WTC11 (cell line): ENCODE measurements around the gene KLF1. TPM values are rescaled to one million over a fixed set of nuclear protein-coding genes. Genes with fewer than 3 reads are reported as not detected.

Experiments used
- ATAC-seq: fragments of 200-7000 bp; cut with Tn5 transposase; 2 replicates; pipeline ENCODE4 v1.10.0; 2021; ENCODE audit warnings: mild to moderate bottlenecking, moderate library complexity
- CTCF ChIA-PET: fragments of 300-600 bp; sonication (Branson Sonifier 250); formaldehyde crosslinking; loops from one replicate; lab custom pipeline; 2021; ENCODE audit warnings: antibody characterized with exemption; lab: Charles Lee
- POLR2A ChIA-PET: fragments of 350-600 bp; sonication (Branson Sonifier 250); formaldehyde crosslinking; loops from one replicate; lab custom pipeline; 2021; ENCODE audit warnings: antibody characterized with exemption; lab: Charles Lee
- DNase-seq: peaks from one replicate; pipeline ENCODE4 v3.0.0; 2021; ENCODE audit warnings: low spot score
- H3K27ac Mint-ChIP-seq: 2 replicates; pipeline ENCODE4 v1.8.0; 2021; ENCODE audit warnings: mixed read lengths
- H3K27me3 Mint-ChIP-seq: 2 replicates; pipeline ENCODE4 v1.8.0; 2021; ENCODE audit warnings: low read depth, mild to moderate bottlenecking, moderate library complexity, mixed read lengths
- H3K36me3 Mint-ChIP-seq: 2 replicates; pipeline ENCODE4 v1.8.0; 2021; ENCODE audit warnings: mixed read lengths
- H3K4me1 Mint-ChIP-seq: 2 replicates; pipeline ENCODE4 v1.8.0; 2022; ENCODE audit warnings: mixed read lengths
- H3K4me3 Mint-ChIP-seq: 2 replicates; pipeline ENCODE4 v1.8.0; 2021; ENCODE audit warnings: mild to moderate bottlenecking, moderate library complexity, mixed read lengths
- H3K9me3 Mint-ChIP-seq: 2 replicates; pipeline ENCODE4 v1.8.0; 2021; ENCODE audit warnings: mixed read lengths
- ATF3 ChIP-seq: sonication (generic); formaldehyde crosslinking; conservative IDR thresholded peaks from 2 replicates; pipeline ENCODE4 v1.8.1; 2022; ENCODE audit warnings: mild to moderate bottlenecking, missing genetic modification reagents
- ATF6 ChIP-seq: sonication (generic); formaldehyde crosslinking; IDR thresholded peaks from 2 replicates; pipeline ENCODE4 v1.8.1; 2023; ENCODE audit warnings: mild to moderate bottlenecking, missing genetic modification reagents
- CBFB ChIP-seq: sonication (generic); formaldehyde crosslinking; IDR thresholded peaks from 2 replicates; pipeline ENCODE4 v1.8.1; 2022; ENCODE audit warnings: mild to moderate bottlenecking, low read depth, missing genetic modification reagents
- CREB1 ChIP-seq: sonication (generic); formaldehyde crosslinking; IDR thresholded peaks from 2 replicates; pipeline ENCODE4 v1.8.0; 2023; ENCODE audit warnings: mild to moderate bottlenecking, missing genetic modification reagents
- CREM ChIP-seq: sonication (generic); formaldehyde crosslinking; IDR thresholded peaks from 2 replicates; pipeline ENCODE4 v1.8.1; 2022; ENCODE audit warnings: mild to moderate bottlenecking, missing genetic modification reagents, moderate library complexity
- E2F4 ChIP-seq: sonication (generic); formaldehyde crosslinking; IDR thresholded peaks from 2 replicates; pipeline ENCODE4 v1.8.1; 2022; ENCODE audit warnings: low read depth, mild to moderate bottlenecking, moderate library complexity, missing genetic modification reagents, borderline replicate concordance
- E2F5 ChIP-seq: sonication (generic); formaldehyde crosslinking; IDR thresholded peaks from 2 replicates; pipeline ENCODE4 v1.8.1; 2022; ENCODE audit warnings: mild to moderate bottlenecking, moderate library complexity, missing genetic modification reagents
- EMX1 ChIP-seq: fragments of 250-450 bp; sonication (Bioruptor Pico); IDR thresholded peaks from 2 replicates; pipeline ENCODE4 v1.8.0; 2021; ENCODE audit warnings: mild to moderate bottlenecking
- ETV6 ChIP-seq: sonication (generic); formaldehyde crosslinking; IDR thresholded peaks from 2 replicates; pipeline ENCODE4 v1.8.1; 2022; ENCODE audit warnings: mild to moderate bottlenecking, missing genetic modification reagents
- KAT7 ChIP-seq: sonication (generic); formaldehyde crosslinking; IDR thresholded peaks from 2 replicates; pipeline ENCODE4 v1.8.1; 2023; ENCODE audit warnings: missing genetic modification reagents, mild to moderate bottlenecking, borderline replicate concordance
- MXD4 ChIP-seq: fragments of 250-450 bp; sonication (Bioruptor Pico); IDR thresholded peaks from 2 replicates; pipeline ENCODE4 v1.8.0; 2021; ENCODE audit warnings: mild to moderate bottlenecking, moderate library complexity, borderline replicate concordance
- PRRX2 ChIP-seq: fragments of 250-450 bp; sonication (Bioruptor Pico); IDR thresholded peaks from 2 replicates; pipeline ENCODE4 v1.8.0; 2021; ENCODE audit warnings: mild to moderate bottlenecking
- RELA ChIP-seq: sonication (generic); formaldehyde crosslinking; IDR thresholded peaks from 2 replicates; pipeline ENCODE4 v1.8.1; 2022; ENCODE audit warnings: missing genetic modification reagents, mild to moderate bottlenecking, borderline replicate concordance
- SP1 ChIP-seq: sonication (generic); formaldehyde crosslinking; conservative IDR thresholded peaks from 2 replicates; pipeline ENCODE4 v1.8.1; 2022; ENCODE audit warnings: missing genetic modification reagents
- TEAD4 ChIP-seq: sonication (generic); formaldehyde crosslinking; IDR thresholded peaks from 2 replicates; pipeline ENCODE4 v1.8.0; 2022; ENCODE audit warnings: mild to moderate bottlenecking, missing genetic modification reagents
- USF2 ChIP-seq: sonication (generic); formaldehyde crosslinking; IDR thresholded peaks from 2 replicates; pipeline ENCODE4 v1.8.1; 2023; ENCODE audit warnings: mild to moderate bottlenecking, missing genetic modification reagents, moderate library complexity
- total RNA-seq: library from RNA; stranded (reverse); gene quantifications from 3 replicates; pipeline ENCODE4 v1.2.3, GENCODE V29; 2021

KLF1 gene
- total RNA-seq, 1 experiment from 2014 or later, result 0.72 TPM

GRCh38 chr19:12858041-12858928 is 28.7 kb downstream of the KLF1 start:
- H3K4me3 Mint-ChIP-seq, result no peak overlapping the region
- peaks cover 12% of the 10 kb centered on the region for H3K9me3 Mint-ChIP-seq
- H3K4me1 Mint-ChIP-seq, result no peaks in the 10 kb centered on the region
- TF ChIP-seq ATF6 (CRISPR knock-in tag) (no peak), TEAD4 (CRISPR knock-in tag) (no peak), CREB1 (CRISPR knock-in tag) (no peak), RELA (no peak), CBFB (CRISPR knock-in tag) (no peak), SP1 (CRISPR knock-in tag) (no peak), CREM (CRISPR knock-in tag) (no peak), MXD4 (CRISPR knock-in tag) (no peak), USF2 (CRISPR knock-in tag) (no peak), EMX1 (CRISPR knock-in tag) (no peak), E2F4 (no peak), PRRX2 (CRISPR knock-in tag) (no peak), ETV6 (CRISPR knock-in tag) (no peak)
- CTCF ChIA-PET, result interaction anchor here (1.2 to 3.0 kb wide), 2 partner anchors 11 to 33 kb away, joined by 5 to 11 read pairs; no protein-coding TSS in a partner anchor
- H3K27ac Mint-ChIP-seq, result no peak overlapping the region
- POLR2A ChIA-PET, result interaction anchor here (0.6 to 0.7 kb wide), 2 partner anchors 187 to 201 kb away, joined by 4 to 6 read pairs; no protein-coding TSS in a partner anchor
- 0 out of 2 replicates have a peak, but pooled peaks cover 2% of the 10 kb centered on the region for H3K27me3 Mint-ChIP-seq
- peak; percentile 63 for ATAC-seq
- DNase-seq, result no peak
- peaks cover 34% of the 10 kb centered on the region for H3K36me3 Mint-ChIP-seq

- H3K36me3 Mint-ChIP-seq, result peaks cover 34% of the 10 kb centered on the region
- DNase-seq, result no peak
- H3K27ac Mint-ChIP-seq, result no peak overlapping the region
- ATAC-seq, result no peak
- H3K4me3 Mint-ChIP-seq, result no peak overlapping the region
- ChIA-PET POLR2A (no interaction called here), CTCF (interaction anchor here (3.0 kb wide), 1 partner anchor 9 kb away, joined by 11 read pairs; no protein-coding TSS in a partner anchor)
- peaks cover 12% of the 10 kb centered on the region for H3K9me3 Mint-ChIP-seq
- H3K4me1 Mint-ChIP-seq, result no peaks in the 10 kb centered on the region
- no peaks in the 10 kb centered on the region for H3K27me3 Mint-ChIP-seq
- TF ChIP-seq ATF3 (CRISPR knock-in tag), result no peak
- no peak for TF ChIP-seq E2F5 (CRISPR knock-in tag)
- no peak for TF ChIP-seq KAT7
- no peak for TF ChIP-seq SP1 (CRISPR knock-in tag)
These were observed 30.3 kb downstream of the KLF1 start for GRCh38 chr19:12856653-12857052.
